ENCODE data around the gene DOCK9.
A peak's percentile ranks its signal among the peaks of the same experiment; 100 is the strongest.

The DOCK9 gene

GRCh38 chr13:99004978-99005377 lies 27.1 kb upstream of the DOCK9 start:
- Histone ChIP-seq H2BK120ac (ENCODE audit: low read depth, low read length) (no peak overlapping the region), H3K27ac (ENCODE audit: low read length, poor library complexity, severe bottlenecking) (no peak overlapping the region), H2AFZ (ENCODE audit: low read depth, low read length) (no peak overlapping the region), H3K4me3 (ENCODE audit: insufficient read depth in 1 of 2, low read depth in 1 of 2, low read length in 2 of 2) (no peak overlapping the region), H4K8ac (ENCODE audit: low read length) (no peak overlapping the region), H3K4me1 (ENCODE audit: control insufficient read depth, insufficient read depth, low read depth, low read length) (no peaks in the 10 kb centered on the region), H4K91ac (ENCODE audit: low read length) (no peak overlapping the region), H2BK12ac (ENCODE audit: low read length in 2 of 2) (no peak overlapping the region), H2BK15ac (ENCODE audit: low read depth, poor library complexity, severe bottlenecking) (no peak overlapping the region), H3K27me3 (ENCODE audit: control insufficient read depth in 1 of 2, insufficient read depth in 1 of 2, low read length in 2 of 2) (no peaks in the 10 kb centered on the region), H2BK5ac (ENCODE audit: low read depth, low read length, poor library complexity, severe bottlenecking) (no peak overlapping the region), H3K4me2 (ENCODE audit: low read length, poor library complexity, severe bottlenecking) (no peak overlapping the region), H3K14ac (ENCODE audit: low read length in 2 of 2) (no peak overlapping the region), H2AK5ac (ENCODE audit: low read length, severe bottlenecking) (no peak overlapping the region), H3K9me3 (ENCODE audit: control insufficient read depth, low read length) (no peaks in the 10 kb centered on the region), H3K9ac (ENCODE audit: low read length) (no peak overlapping the region), H3K79me1 (replicated peaks; ENCODE audit: low read length, poor library complexity, severe bottlenecking) (peaks cover 4% of the 10 kb centered on the region), H3K18ac (ENCODE audit: low read depth in 1 of 2, low read length in 2 of 2) (no peak overlapping the region), H3K23ac (ENCODE audit: low read length in 2 of 2) (no peak overlapping the region), H3K36me3 (ENCODE audit: control insufficient read depth in 1 of 2, insufficient read depth in 2 of 2, low read depth in 1 of 2, low read length in 2 of 2) (no peaks in the 10 kb centered on the region), H3K4ac (ENCODE audit: low read depth in 1 of 2, low read length in 2 of 2) (no peak overlapping the region)
- DNase-seq, result no peak
- 77% methylated on average over 2 of the region's 3 CpGs for WGBS

DNA sequence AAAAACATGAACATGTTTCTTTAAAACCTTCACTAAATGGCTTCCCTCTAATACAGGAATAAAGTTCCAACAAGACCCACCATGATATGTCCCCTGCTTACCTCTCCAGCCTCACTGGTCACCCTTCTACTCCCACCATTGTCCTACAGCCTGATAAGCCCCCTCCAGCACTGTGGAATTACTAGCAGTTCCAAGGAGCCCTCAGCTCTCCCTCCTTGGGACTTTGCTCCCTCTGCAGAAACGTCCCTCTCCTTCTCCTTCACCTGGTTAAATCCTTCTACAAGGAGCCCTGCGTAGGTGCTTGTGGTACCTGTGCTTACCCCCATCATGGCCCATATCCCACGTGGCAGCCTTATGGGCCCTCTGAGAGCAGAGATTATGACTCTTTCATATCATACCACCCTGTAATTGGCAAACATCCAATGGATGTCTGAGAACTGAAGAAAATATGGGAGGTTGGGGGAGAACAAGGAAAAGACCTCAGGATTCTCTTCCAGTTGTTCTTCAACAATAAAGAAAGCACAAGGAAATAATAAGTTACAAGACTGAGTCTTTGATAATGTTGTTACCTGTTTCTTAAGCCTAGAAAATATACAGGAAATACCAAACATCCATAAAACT lies 26.1 kb upstream of the DOCK9 start:
- Histone ChIP-seq H2BK5ac (ENCODE audit: low read depth, low read length, poor library complexity, severe bottlenecking) (no peak overlapping the region), H3K4me2 (ENCODE audit: low read length, poor library complexity, severe bottlenecking) (no peak overlapping the region), H3K9ac (ENCODE audit: low read length) (no peak overlapping the region), H3K4me1 (ENCODE audit: control insufficient read depth, insufficient read depth, low read depth, low read length) (peaks cover 1% of the 10 kb centered on the region), H2BK120ac (ENCODE audit: low read depth, low read length) (no peak overlapping the region), H3K4ac (ENCODE audit: low read depth in 1 of 2, low read length in 2 of 2) (no peak overlapping the region), H3K79me1 (replicated peaks; ENCODE audit: low read length, poor library complexity, severe bottlenecking) (peaks cover 4% of the 10 kb centered on the region), H3K14ac (ENCODE audit: low read length in 2 of 2) (no peak overlapping the region), H2AFZ (ENCODE audit: low read depth, low read length) (no peak overlapping the region), H2AK5ac (ENCODE audit: low read length, severe bottlenecking) (no peak overlapping the region), H3K27ac (ENCODE audit: low read length, poor library complexity, severe bottlenecking) (no peak overlapping the region), H3K4me3 (ENCODE audit: insufficient read depth in 1 of 2, low read depth in 1 of 2, low read length in 2 of 2) (no peak overlapping the region), H4K8ac (ENCODE audit: low read length) (no peak overlapping the region), H3K36me3 (ENCODE audit: control insufficient read depth in 1 of 2, insufficient read depth in 2 of 2, low read depth in 1 of 2, low read length in 2 of 2) (no peaks in the 10 kb centered on the region), H3K18ac (ENCODE audit: low read depth in 1 of 2, low read length in 2 of 2) (no peak overlapping the region), H3K27me3 (ENCODE audit: control insufficient read depth in 1 of 2, insufficient read depth in 1 of 2, low read length in 2 of 2) (no peaks in the 10 kb centered on the region), H3K9me3 (ENCODE audit: control insufficient read depth, low read length) (no peaks in the 10 kb centered on the region), H2BK12ac (ENCODE audit: low read length in 2 of 2) (peak overlapping the region in 1 of 2 experiments; percentile 23), H2BK15ac (ENCODE audit: low read depth, poor library complexity, severe bottlenecking) (no peak overlapping the region), H4K91ac (ENCODE audit: low read length) (no peak overlapping the region), H3K23ac (ENCODE audit: low read length in 2 of 2) (no peak overlapping the region)
- WGBS, result 92% methylated on average over 3 of the region's 3 CpGs
- no peak for DNase-seq

- H2AFZ ChIP-seq (ENCODE audit: low read depth, low read length), result no peak overlapping the region
- H3K9me3 ChIP-seq (ENCODE audit: control insufficient read depth, low read length), result no peaks in the 10 kb centered on the region
- H4K8ac ChIP-seq (ENCODE audit: low read length), result no peak overlapping the region
- peaks cover 1% of the 10 kb centered on the region for H3K4me1 ChIP-seq (ENCODE audit: control insufficient read depth, insufficient read depth, low read depth, low read length)
- no peaks in the 10 kb centered on the region for H3K36me3 ChIP-seq (ENCODE audit: control insufficient read depth in 1 of 2, insufficient read depth in 2 of 2, low read depth in 1 of 2, low read length in 2 of 2)
- 96% methylated on average over 4 of the region's 4 CpGs for WGBS
- H4K91ac ChIP-seq (ENCODE audit: low read length), result no peak overlapping the region
- H3K27me3 ChIP-seq (ENCODE audit: control insufficient read depth in 1 of 2, insufficient read depth in 1 of 2, low read length in 2 of 2), result no peaks in the 10 kb centered on the region
- no peak overlapping the region for H3K4me3 ChIP-seq (ENCODE audit: insufficient read depth in 1 of 2, low read depth in 1 of 2, low read length in 2 of 2)
- H3K18ac ChIP-seq (ENCODE audit: low read depth in 1 of 2, low read length in 2 of 2), result no peak overlapping the region
- H3K27ac ChIP-seq (ENCODE audit: low read length, poor library complexity, severe bottlenecking), result no peak overlapping the region
- H3K9ac ChIP-seq (ENCODE audit: low read length), result no peak overlapping the region
- H3K23ac ChIP-seq (ENCODE audit: low read length in 2 of 2), result no peak overlapping the region
- no peak overlapping the region for H2BK120ac ChIP-seq (ENCODE audit: low read depth, low read length)
- H3K14ac ChIP-seq (ENCODE audit: low read length in 2 of 2), result no peak overlapping the region
- no peak overlapping the region for H2BK12ac ChIP-seq (ENCODE audit: low read length in 2 of 2)
- DNase-seq, result no peak
- H3K4ac ChIP-seq (ENCODE audit: low read depth in 1 of 2, low read length in 2 of 2), result no peak overlapping the region
- H2AK5ac ChIP-seq (ENCODE audit: low read length, severe bottlenecking), result no peak overlapping the region
- H3K4me2 ChIP-seq (ENCODE audit: low read length, poor library complexity, severe bottlenecking), result no peak overlapping the region
- no peak overlapping the region for H2BK5ac ChIP-seq (ENCODE audit: low read depth, low read length, poor library complexity, severe bottlenecking)
- H2BK15ac ChIP-seq (ENCODE audit: low read depth, poor library complexity, severe bottlenecking), result no peak overlapping the region
- H3K79me1 ChIP-seq (replicated peaks; ENCODE audit: low read length, poor library complexity, severe bottlenecking), result peaks cover 8% of the 10 kb centered on the region
Measured at GRCh38 chr13:99003186-99003585, 25.3 kb upstream of the DOCK9 start.

DNA sequence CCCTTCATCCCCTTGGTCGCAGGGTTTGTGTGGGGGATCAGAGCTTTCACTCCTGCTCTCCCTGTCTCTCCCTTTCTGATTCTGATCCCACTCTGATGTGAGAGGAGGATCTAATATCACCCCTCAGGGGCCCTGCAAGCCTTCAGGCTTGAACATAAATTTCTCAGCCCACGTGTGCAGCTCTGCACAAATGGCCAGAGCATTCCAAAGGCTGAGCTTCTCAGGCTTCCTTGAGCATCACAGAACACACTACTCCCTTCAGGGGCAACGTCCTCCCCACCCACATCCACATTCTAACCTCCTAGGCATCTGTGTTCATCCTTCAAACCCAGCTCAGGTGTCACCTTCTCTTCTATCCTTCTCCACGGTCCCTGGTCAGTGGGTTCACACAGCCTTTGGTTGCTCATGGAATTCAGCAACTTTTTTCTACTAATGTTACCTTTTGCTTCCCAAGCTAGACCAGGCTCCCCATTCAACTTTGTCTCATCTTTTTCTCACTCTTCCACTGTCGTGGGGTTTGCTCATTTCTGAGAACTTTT lies 24.4 kb upstream of the DOCK9 start:
- H2BK12ac ChIP-seq (ENCODE audit: low read length in 2 of 2), result no peak overlapping the region
- no peak overlapping the region for H3K4me2 ChIP-seq (ENCODE audit: low read length, poor library complexity, severe bottlenecking)
- H3K27ac ChIP-seq (ENCODE audit: low read length, poor library complexity, severe bottlenecking), result no peak overlapping the region
- H3K79me1 ChIP-seq (replicated peaks; ENCODE audit: low read length, poor library complexity, severe bottlenecking), result peaks cover 10% of the 10 kb centered on the region
- peak overlapping the region in 1 of 2 experiments; percentile 44 for H3K18ac ChIP-seq (ENCODE audit: low read depth in 1 of 2, low read length in 2 of 2)
- no peak overlapping the region for H2BK120ac ChIP-seq (ENCODE audit: low read depth, low read length)
- no peak overlapping the region for H2AFZ ChIP-seq (ENCODE audit: low read depth, low read length)
- H2AK5ac ChIP-seq (ENCODE audit: low read length, severe bottlenecking), result no peak overlapping the region
- no peaks in the 10 kb centered on the region for H3K36me3 ChIP-seq (ENCODE audit: control insufficient read depth in 1 of 2, insufficient read depth in 2 of 2, low read depth in 1 of 2, low read length in 2 of 2)
- no peak overlapping the region for H2BK15ac ChIP-seq (ENCODE audit: low read depth, poor library complexity, severe bottlenecking)
- 79% methylated on average over 5 of the region's 5 CpGs for WGBS
- H3K9me3 ChIP-seq (ENCODE audit: control insufficient read depth, low read length), result no peaks in the 10 kb centered on the region
- H3K14ac ChIP-seq (ENCODE audit: low read length in 2 of 2), result no peak overlapping the region
- H3K23ac ChIP-seq (ENCODE audit: low read length in 2 of 2), result no peak overlapping the region
- no peak overlapping the region for H3K4me3 ChIP-seq (ENCODE audit: insufficient read depth in 1 of 2, low read depth in 1 of 2, low read length in 2 of 2)
- H4K91ac ChIP-seq (ENCODE audit: low read length), result no peak overlapping the region
- H3K4me1 ChIP-seq (ENCODE audit: control insufficient read depth, insufficient read depth, low read depth, low read length), result peaks cover 7% of the 10 kb centered on the region
- no peak overlapping the region for H2BK5ac ChIP-seq (ENCODE audit: low read depth, low read length, poor library complexity, severe bottlenecking)
- no peaks in the 10 kb centered on the region for H3K27me3 ChIP-seq (ENCODE audit: control insufficient read depth in 1 of 2, insufficient read depth in 1 of 2, low read length in 2 of 2)
- no peak overlapping the region for H3K9ac ChIP-seq (ENCODE audit: low read length)
- DNase-seq, result no peak
- no peak overlapping the region for H4K8ac ChIP-seq (ENCODE audit: low read length)
- no peak overlapping the region for H3K4ac ChIP-seq (ENCODE audit: low read depth in 1 of 2, low read length in 2 of 2)

Data from mesenchymal stem cell (in vitro differentiated cells and primary cell).